Lung (tissue), 12 donors: ENCODE data around the gene PUS3. TPM values are rescaled to one million over a fixed set of nuclear protein-coding genes. Genes with fewer than 3 reads are reported as not detected.

ENCODE experiments used
- ATAC-seq: fragments of 200-7000 bp; cut with Tn5 transposase; one replicate; pipeline ENCODE4 v1.9.1; 2020; ENCODE audit warnings: moderate number of reproducible peaks; ENCODE audit not compliant: insufficient read depth, low FRiP score
- DNase-seq, 3 donors: peaks; one replicate each; pipeline ENCODE4 v3.0.0-alpha.2; 2013 to 2017
- H3K27ac ChIP-seq, 2 donors: one replicate each; pipeline ENCODE4 v1.5.1; 2013; ENCODE audit warnings: mild to moderate bottlenecking in 2 of 2, moderate library complexity in 2 of 2, control low read depth in 1 of 2, inconsistent platforms in 1 of 2, low read depth in 1 of 2, low read length in 1 of 2
- H3K27me3 ChIP-seq, 3 donors: one replicate each; pipeline ENCODE4 v1.5.1; 2013; ENCODE audit warnings: low read length in 2 of 3; ENCODE audit not compliant: control insufficient read depth in 3 of 3, insufficient read depth in 3 of 3
- H3K36me3 ChIP-seq, 4 donors: one replicate each; pipeline ENCODE4 v1.5.1; 2013; ENCODE audit warnings: low read length in 4 of 4, mild to moderate bottlenecking in 1 of 4, moderate library complexity in 1 of 4; ENCODE audit not compliant: control insufficient read depth in 4 of 4, insufficient read depth in 4 of 4
- H3K4me1 ChIP-seq, 5 donors: one replicate each; pipeline ENCODE4 v1.5.1; 2013; ENCODE audit warnings: low read length in 5 of 5, mild to moderate bottlenecking in 2 of 5, moderate library complexity in 1 of 5; ENCODE audit not compliant: control insufficient read depth in 5 of 5, insufficient read depth in 5 of 5
- H3K4me3 ChIP-seq: one replicate; pipeline ENCODE4 v1.5.1; 2013; ENCODE audit warnings: mild to moderate bottlenecking, control low read depth, moderate library complexity
- H3K9ac ChIP-seq, 2 donors: one replicate each; pipeline ENCODE4 v1.5.1; 2013; ENCODE audit warnings: low read length in 2 of 2, control low read depth in 1 of 2; ENCODE audit not compliant: insufficient read depth in 1 of 2
- H3K9me3 ChIP-seq, 4 donors: one replicate each; pipeline ENCODE4 v1.5.1; 2013; ENCODE audit warnings: low read length in 3 of 4, mild to moderate bottlenecking in 1 of 4, moderate library complexity in 1 of 4; ENCODE audit not compliant: control insufficient read depth in 4 of 4, insufficient read depth in 3 of 4
- WGBS, 2 donors: extraction: QIAGEN DNeasy Blood & Tissue Kit; methylation state at CpG; one replicate each; pipeline ENCODE4 v1.1.7; 2013; 5-methylcytosine and 5-hydroxymethylcytosine counted together
- polyA plus RNA-seq, 2 donors: library from polyadenylated mRNA; stranded (reverse); fragments of 200-250 nt; gene quantifications; one replicate each; pipeline ENCODE4 v1.2.1, GENCODE V29; 2013
- total RNA-seq, 2 donors: library from RNA; depleted of rRNA in 1 of 2; stranded (reverse); fragments of >200 nt in 1 of 2; gene quantifications; one replicate each; pipeline ENCODE4 v1.2.1, GENCODE V29; 2014 to 2021
- TF ChIP-seq, protein P1 (sequence below): IDR thresholded peaks from 2 replicates; pipeline ENCODE4 v1.5.1; 2012; ENCODE audit warnings: mild to moderate bottlenecking; ENCODE audit errors: control extremely low read depth, extremely low read depth
- donor health status: control.
- donor health status: control.
- donor health status: Bipolar disorder and iron deficiency.
- donor health status: healthy.
- donor health status: DM: yes; HTN: yes; CAD: no.

Gene PUS3
- total and polyA plus RNA-seq, 4 donors: 6.9 to 15.7 (median 10.8) TPM

DNA sequence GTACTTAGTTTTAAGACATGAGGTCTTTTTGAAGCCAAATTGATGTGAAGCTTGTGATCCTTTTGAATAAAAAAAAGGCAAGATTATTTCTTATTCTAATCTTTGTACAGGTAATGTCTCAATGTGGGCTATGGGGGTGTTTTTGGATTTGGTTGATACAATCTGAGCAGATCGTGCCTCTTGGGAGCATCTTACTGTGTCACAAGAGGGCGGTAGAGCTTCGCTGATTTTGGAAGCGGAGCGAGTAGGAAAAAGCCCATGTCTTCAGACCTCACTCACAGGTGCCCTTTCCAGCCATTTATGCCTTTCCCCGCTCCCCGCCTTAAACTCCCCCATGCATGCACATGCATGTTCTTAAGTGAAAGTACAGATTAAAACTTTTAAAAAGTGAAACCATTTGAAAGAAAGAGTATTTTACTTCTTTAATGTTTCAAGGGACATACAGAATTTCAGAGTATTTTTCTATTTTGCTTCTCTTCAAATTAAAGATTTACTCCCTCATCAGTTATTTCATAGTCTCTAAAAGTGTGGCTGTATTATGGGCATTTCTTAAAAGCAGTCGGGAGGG is 20.1 kb upstream of the PUS3 start:
- ATAC-seq: no peak
- peak; percentile 68 to 85 (median 85) for DNase-seq
- H3K27me3 ChIP-seq: no peaks in the 10 kb centered on the region
- H3K9ac ChIP-seq: no peak overlapping the region
- peaks cover 0 to 7% (median 0%) of the 10 kb centered on the region in 5 donors for H3K4me1 ChIP-seq
- no peaks in the 10 kb centered on the region for H3K36me3 ChIP-seq
- H3K27ac ChIP-seq: no peak overlapping the region
- TF ChIP-seq, protein P1, sequence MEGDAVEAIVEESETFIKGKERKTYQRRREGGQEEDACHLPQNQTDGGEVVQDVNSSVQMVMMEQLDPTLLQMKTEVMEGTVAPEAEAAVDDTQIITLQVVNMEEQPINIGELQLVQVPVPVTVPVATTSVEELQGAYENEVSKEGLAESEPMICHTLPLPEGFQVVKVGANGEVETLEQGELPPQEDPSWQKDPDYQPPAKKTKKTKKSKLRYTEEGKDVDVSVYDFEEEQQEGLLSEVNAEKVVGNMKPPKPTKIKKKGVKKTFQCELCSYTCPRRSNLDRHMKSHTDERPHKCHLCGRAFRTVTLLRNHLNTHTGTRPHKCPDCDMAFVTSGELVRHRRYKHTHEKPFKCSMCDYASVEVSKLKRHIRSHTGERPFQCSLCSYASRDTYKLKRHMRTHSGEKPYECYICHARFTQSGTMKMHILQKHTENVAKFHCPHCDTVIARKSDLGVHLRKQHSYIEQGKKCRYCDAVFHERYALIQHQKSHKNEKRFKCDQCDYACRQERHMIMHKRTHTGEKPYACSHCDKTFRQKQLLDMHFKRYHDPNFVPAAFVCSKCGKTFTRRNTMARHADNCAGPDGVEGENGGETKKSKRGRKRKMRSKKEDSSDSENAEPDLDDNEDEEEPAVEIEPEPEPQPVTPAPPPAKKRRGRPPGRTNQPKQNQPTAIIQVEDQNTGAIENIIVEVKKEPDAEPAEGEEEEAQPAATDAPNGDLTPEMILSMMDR: peak; percentile 57
- no peaks in the 10 kb centered on the region for H3K9me3 ChIP-seq
- WGBS, 2 donors: 10 to 14% methylated on average over 8 of the region's 8 CpGs
- no peak overlapping the region for H3K4me3 ChIP-seq

DNA sequence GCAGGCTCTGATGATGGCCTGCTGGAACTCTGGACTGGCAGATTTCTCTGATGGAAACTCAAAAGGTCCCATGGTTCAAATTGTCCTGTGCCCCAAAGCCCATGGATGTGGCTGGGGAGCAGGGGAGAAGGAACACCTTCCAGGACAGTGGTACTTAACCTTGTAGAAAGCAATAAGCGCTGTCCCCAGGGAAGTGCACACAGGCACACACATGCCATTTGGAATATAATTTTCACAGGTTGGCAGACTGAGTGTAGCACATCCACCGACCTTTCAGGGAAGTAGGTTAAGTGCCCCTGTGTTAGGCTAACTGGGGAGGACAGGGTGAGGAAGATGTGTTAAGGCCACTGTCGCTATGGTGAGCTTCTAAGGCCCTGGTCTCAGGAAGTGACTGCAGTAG is 19.1 kb upstream of the PUS3 start:
- no peaks in the 10 kb centered on the region for H3K36me3 ChIP-seq
- no peaks in the 10 kb centered on the region for H3K9me3 ChIP-seq
- TF ChIP-seq, protein P1: no peak
- ATAC-seq: no peak
- H3K4me3 ChIP-seq: no peak overlapping the region
- no peak for DNase-seq
- WGBS, 2 donors: 82 to 87% methylated on average over 3 of the region's 3 CpGs
- H3K27ac ChIP-seq: no peak overlapping the region
- H3K4me1 ChIP-seq: peaks cover 0 to 7% (median 0%) of the 10 kb centered on the region in 5 donors
- peaks cover 0 to 5% (median 0%) of the 10 kb centered on the region in 3 donors for H3K27me3 ChIP-seq
- H3K9ac ChIP-seq: no peak overlapping the region

DNA sequence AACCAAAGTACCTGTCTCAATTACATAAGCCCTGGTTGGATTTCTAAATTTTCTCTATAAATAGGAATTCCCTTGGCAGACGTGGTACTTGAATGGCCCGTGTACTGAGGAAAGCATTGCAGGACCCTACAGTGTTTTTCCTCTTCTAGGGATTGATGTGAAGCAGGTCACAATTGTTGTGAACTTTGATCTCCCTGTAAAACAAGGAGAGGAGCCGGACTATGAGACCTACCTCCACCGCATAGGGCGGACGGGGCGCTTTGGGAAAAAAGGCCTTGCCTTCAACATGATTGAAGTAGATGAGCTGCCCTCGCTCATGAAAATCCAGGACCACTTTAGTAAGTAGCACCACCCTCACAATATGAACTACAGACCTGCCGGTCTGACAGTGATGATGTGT is 18.0 kb upstream of the PUS3 start:
- H3K9ac ChIP-seq: no peak overlapping the region
- DNase-seq: no peak
- peaks cover 0 to 7% (median 3%) of the 10 kb centered on the region in 3 donors for H3K27me3 ChIP-seq
- H3K36me3 ChIP-seq: no peaks in the 10 kb centered on the region
- H3K27ac ChIP-seq: no peak overlapping the region
- H3K4me1 ChIP-seq: peaks cover 0 to 7% (median 0%) of the 10 kb centered on the region in 5 donors
- whole genome bisulfite sequencing, 2 donors: 87 to 91% methylated on average over 9 of the region's 9 CpGs
- TF ChIP-seq, protein P1: no peak
- H3K4me3 ChIP-seq: no peak overlapping the region
- ATAC-seq: no peak
- no peaks in the 10 kb centered on the region for H3K9me3 ChIP-seq
